ENCODE measurements around the gene ZNF775. TPM values are rescaled to one million over a fixed set of nuclear protein-coding genes. Genes with fewer than 3 reads are reported as not detected.

The ZNF775 gene
- total RNA-seq, 4 donors from 2014 or later, result 1.2 to 2.3 (median 1.8) TPM

GRCh38 chr7:150371131-150371995, 7.8 kb upstream of the ZNF775 start:
- no peaks in the 10 kb centered on the region for H3K27me3 ChIP-seq
- H3K27ac ChIP-seq, result peak overlapping the region in 3 of 4 donors; percentile 11 to 98 (median 13)
- WGBS, 2 donors, result 72 to 89% methylated on average over 4 to 13 of the region's 48 CpGs
- intact Hi-C loops (cut with DNase I), result no loop called here
- TF ChIP-seq CTCF (IDR thresholded peaks at IDR 0.05), result no peak
- no peak for TF ChIP-seq POLR2A (IDR thresholded peaks at IDR 0.05)
- H3K36me3 ChIP-seq, result peaks cover 14 to 43% (median 18%) of the 10 kb centered on the region in 3 donors
- peaks cover 40 to 71% (median 42%) of the 10 kb centered on the region in 3 donors for H3K4me1 ChIP-seq
- DNase-seq, result no peak
- no peak overlapping the region for H3K4me3 ChIP-seq
- no peaks in the 10 kb centered on the region for H3K9me3 ChIP-seq

- peaks cover 40 to 76% (median 42%) of the 10 kb centered on the region in 3 donors for H3K4me1 ChIP-seq
- no peaks in the 10 kb centered on the region for H3K9me3 ChIP-seq
- TF ChIP-seq POLR2A (IDR thresholded peaks at IDR 0.05) (no peak), CTCF (IDR thresholded peaks at IDR 0.05) (no peak)
- DNase-seq, result no peak
- H3K4me3 ChIP-seq, result no peak overlapping the region
- no peaks in the 10 kb centered on the region for H3K27me3 ChIP-seq
- H3K36me3 ChIP-seq, result peaks cover 14 to 43% (median 18%) of the 10 kb centered on the region in 3 donors
- no peak overlapping the region for H3K27ac ChIP-seq
- 95% methylated on average over 12 of the region's 30 CpGs; no CpG with 5 or more reads in 1 of the 2 donors for WGBS, 2 donors
- intact Hi-C loops (cut with DNase I), result no loop called here
Observed at GRCh38 chr7:150371996-150372270, 7.2 kb upstream of the ZNF775 start.

DNA sequence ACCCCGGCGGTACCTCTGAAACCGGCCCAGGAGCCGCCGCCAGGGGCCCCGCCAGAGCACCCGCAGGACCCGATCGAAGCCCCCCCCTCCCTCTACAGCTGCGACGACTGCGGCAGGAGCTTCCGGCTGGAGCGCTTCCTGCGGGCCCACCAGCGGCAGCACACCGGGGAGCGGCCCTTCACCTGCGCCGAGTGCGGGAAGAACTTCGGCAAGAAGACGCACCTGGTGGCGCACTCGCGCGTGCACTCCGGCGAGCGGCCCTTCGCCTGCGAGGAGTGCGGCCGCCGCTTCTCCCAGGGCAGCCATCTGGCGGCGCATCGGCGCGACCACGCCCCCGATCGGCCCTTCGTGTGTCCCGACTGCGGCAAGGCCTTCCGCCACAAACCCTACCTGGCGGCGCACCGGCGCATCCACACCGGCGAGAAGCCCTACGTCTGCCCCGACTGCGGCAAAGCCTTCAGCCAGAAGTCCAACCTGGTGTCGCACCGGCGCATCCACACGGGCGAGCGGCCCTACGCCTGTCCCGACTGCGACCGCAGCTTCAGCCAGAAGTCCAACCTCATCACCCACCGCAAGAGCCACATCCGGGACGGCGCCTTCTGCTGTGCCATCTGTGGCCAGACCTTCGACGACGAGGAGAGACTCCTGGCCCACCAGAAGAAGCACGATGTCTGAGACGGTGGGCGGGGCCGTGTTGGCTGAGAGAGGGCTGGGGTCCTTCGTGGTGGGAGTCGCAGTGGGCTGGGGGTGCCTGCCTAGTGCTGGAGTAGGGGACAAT, 6.7 kb upstream of the ZNF775 start:
- no peak for DNase-seq
- TF ChIP-seq CTCF (IDR thresholded peaks at IDR 0.05), result no peak
- no peaks in the 10 kb centered on the region for H3K9me3 ChIP-seq
- peak overlapping the region; percentile 62 to 74 (median 70) for H3K27ac ChIP-seq
- WGBS, 2 donors, result 87 to 90% methylated on average over 14 to 33 of the region's 79 CpGs
- H3K36me3 ChIP-seq, result peaks cover 14 to 43% (median 18%) of the 10 kb centered on the region in 3 donors
- H3K27me3 ChIP-seq, result no peaks in the 10 kb centered on the region
- H3K4me1 ChIP-seq, result peaks cover 40 to 80% (median 42%) of the 10 kb centered on the region in 3 donors
- intact Hi-C loops (cut with DNase I), result no loop called here
- peak overlapping the region in 2 of 4 donors; percentile 9 to 35 for H3K4me3 ChIP-seq

DNA sequence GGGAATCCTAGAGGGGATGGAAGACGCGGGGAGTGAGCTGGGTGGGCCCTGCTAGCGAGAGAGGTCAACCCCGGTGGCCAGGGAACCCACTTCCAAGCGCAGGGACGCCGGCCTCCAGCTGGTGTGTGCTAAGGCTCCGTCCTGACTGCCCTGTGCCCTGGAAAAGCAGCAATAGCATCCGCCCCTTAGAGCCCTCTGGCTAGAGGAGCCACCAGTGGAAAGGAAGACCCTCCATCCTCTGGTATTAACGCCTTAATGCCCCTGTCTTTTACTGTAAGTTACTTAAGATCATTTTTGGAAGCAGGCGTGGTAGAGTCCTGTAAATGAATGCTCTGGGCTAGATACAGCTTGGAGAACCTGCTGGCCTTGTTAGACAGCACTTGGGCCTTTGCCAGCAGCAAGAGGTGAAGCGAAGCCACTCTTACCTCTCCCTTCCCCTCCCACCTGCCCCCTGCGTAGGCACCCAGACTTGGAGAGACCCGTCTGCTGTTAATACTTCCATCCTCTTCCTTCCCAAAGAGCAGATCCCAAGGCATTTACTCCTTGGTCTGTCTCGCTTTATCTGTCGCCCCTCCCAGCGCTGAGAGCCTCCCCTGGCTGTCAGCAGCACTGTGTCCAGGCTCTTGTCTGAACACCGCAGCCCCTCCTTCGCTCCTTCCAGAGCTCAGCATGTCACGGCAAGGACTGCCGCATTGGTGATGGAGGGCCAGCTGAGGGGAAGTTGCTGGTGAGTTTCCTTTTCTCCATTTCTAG, 5.9 kb upstream of the ZNF775 start:
- no peak for DNase-seq
- Histone ChIP-seq H3K27ac (peak overlapping the region; percentile 62 to 74 (median 70)), H3K36me3 (peaks cover 14 to 43% (median 18%) of the 10 kb centered on the region in 3 donors), H3K4me1 (peaks cover 42 to 80% (median 45%) of the 10 kb centered on the region in 3 donors), H3K4me3 (peak overlapping the region in 3 of 4 donors; percentile 4 to 35 (median 9)), H3K27me3 (no peaks in the 10 kb centered on the region), H3K9me3 (no peaks in the 10 kb centered on the region)
- no peak for TF ChIP-seq CTCF (IDR thresholded peaks at IDR 0.05)
- no peak for TF ChIP-seq POLR2A (IDR thresholded peaks at IDR 0.05)
- intact Hi-C loops (cut with DNase I), result no loop called here
- WGBS, 2 donors, result 47 to 51% methylated on average over 16 to 18 of the region's 21 CpGs

Data from esophagus squamous epithelium (tissue), 5 donors.